Forelimb muscle (tissue), 1 donor: ENCODE results near the gene LYZL4. TPM values are rescaled to one million over a fixed set of nuclear protein-coding genes. Genes with fewer than 3 reads are reported as not detected.

Experiments used
- DNase-seq: peaks from one replicate; pipeline ENCODE4 v3.0.0-alpha.2; 2013; ENCODE audit warnings: low read depth
- polyA plus RNA-seq: library from polyadenylated mRNA; unstranded; fragments of 120-200 nt; gene quantifications from one replicate; pipeline ENCODE4 v1.2.1, GENCODE V29; 2013; ENCODE audit not compliant: insufficient read length

Gene LYZL4
- polyA plus RNA-seq, 1 donor: not detected

DNA sequence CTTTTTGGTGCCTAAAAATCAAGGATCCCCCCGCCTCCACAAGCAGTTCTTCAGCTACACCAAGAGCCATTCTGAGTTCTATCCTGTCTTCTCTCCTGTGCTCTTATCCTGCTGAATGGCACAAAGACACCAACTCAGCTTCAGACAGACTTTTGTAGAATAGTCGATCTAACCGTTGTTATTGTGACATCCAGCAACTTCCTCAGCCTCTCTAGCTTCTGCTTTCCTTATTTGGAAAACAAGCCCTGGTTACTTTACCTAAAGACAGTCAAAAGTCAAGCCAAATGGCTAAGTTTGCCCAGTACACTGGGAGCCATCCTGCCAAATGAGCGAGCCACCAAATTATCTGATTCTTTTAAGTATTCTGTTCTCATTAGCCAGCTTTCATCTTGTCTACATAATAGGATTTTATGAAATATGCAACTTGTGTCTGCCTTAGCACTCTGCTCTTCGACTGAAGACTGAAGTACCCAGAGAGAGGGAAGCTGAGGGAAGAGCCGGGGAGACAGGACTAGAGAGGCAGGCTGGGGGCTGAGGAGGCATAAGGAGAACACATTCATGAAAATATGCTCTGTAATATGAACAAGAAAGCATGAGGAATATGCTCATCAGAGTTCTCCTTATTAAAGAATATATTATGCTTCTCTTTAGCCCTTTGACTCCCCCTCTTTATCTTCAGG, 35.1 kb downstream of the LYZL4 start:
- no peak for DNase-seq

DNA sequence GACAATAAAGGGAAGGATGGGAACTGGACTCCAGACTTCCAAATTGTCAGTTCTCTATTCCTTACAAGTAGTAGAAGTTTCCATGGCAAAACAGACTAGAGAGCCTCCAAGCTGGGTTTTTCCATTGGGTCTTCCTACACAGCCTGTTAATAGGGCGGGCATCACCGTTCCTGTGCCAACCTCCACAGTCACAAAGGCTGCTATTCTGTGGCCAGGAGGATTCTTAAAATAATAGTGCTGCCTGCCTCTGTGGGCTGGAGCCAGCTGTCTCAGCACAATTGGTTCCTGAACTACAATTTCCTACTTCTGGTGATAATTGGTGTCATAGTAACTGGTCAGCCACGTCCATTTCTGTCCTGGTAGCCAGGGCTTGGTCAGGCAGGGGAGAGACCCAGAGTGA, 38.6 kb downstream of the LYZL4 start:
- no peak for DNase-seq

DNA sequence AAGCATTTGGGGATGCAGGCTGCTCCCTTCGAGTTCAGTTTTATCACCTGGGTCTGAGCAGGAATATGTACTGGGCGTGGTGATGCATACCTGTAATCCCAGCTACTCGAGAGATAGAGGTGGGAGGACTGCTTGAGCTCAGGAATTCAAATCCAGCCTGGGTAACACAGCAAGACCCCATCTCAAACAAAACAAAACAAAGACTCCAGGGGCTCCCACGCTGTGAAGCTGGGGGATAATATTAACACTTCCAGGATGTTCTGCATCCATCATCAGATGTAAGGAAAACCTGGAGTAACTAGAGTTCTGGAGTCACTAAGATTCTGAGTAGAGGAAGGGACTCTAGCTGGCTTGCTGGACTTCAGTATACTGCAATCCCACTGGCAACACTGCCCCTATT, 40.6 kb downstream of the LYZL4 start:
- DNase-seq: no peak

- peak; percentile 96 for DNase-seq
Observed at GRCh38 chr3:42369304-42369703, 41.1 kb downstream of the LYZL4 start.

DNA sequence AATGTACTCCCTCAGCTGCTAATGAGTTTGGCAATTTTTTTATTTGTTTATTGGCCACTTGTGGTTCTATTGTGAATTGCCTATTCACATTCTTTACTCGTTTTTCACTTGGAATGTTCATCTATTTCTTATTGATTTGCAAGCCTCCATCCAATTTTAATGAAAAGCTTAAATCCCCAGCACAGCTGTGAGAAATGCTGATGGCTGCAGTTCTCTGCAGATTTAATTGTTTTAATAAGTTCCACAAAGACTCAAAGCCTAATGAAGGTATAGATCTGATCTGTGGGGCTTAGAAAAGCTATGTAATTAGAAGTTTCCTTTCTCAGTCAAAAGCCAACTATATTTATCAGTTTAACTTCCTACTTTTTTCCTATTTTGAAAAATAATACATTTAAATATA, 41.5 kb downstream of the LYZL4 start:
- DNase-seq: no peak

- no peak for DNase-seq
Observed at GRCh38 chr3:42367903-42368302, 42.5 kb downstream of the LYZL4 start.

GRCh38 chr3:42366550-42366949, 43.9 kb downstream of the LYZL4 start:
- no peak for DNase-seq

- no peak for DNase-seq
Observed at GRCh38 chr3:42357335-42357734, 53.1 kb downstream of the LYZL4 start.

DNA sequence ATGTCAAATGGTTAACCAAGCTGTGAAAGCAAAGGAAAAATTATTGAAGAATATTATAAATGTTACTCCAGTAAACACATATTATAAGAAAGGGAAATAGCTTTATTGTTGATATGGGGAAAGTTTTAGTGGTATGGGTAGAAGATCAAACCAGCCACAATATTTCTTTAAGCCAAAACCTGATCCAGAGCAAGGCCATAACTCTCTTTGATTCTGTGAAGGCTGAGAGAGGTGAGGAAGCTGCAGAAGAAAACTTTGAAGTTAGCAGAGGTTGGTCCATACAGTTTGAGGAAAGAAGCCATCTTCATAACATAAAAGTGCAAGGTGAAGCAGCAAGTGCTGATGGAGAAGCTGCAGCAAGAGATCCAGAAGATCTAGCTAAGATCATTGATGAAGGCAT, 54.8 kb downstream of the LYZL4 start:
- DNase-seq: no peak

DNA sequence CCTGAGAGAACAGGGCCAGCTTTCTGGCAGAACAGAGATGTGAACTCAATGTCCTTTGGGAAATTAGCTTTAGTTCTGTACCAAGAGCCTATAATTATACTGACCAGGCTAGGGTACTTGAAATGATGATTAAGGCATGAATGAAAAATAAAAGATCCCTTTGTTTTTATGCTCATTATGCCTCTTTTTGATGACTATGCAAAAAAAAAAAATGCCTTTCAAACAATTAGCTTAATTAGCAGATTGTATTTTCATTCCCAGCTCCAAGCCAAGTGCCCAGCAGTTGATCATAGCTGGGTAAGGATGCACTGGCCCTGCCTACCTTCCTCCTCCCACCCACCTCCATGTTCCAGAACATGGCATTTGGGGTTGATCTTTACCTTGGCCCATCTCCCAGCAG, 56.8 kb downstream of the LYZL4 start:
- no peak for DNase-seq

DNA sequence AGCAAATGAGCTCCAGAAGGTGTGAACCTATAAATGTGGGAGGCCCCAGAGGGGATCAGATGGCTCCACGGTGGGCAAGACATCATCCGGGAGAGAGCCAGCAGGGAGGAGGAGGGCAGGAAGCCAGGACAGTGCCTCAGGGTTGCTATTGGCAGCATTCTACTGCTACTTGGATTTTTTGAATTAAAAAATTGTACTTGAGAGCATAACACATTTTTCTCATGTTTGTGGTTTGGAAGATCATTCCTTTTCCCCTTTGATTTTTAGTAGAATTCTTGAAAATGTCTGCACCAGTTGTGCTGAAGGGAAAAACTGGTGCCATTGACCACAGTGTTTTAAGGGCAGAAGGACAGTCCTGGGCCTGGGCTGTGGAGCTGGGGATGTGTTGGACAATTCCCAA, 59.2 kb downstream of the LYZL4 start:
- no peak for DNase-seq

GRCh38 chr3:42349765-42350594, 60.4 kb downstream of the LYZL4 start:
- no peak for DNase-seq

GRCh38 chr3:42347928-42348327, 62.5 kb downstream of the LYZL4 start:
- DNase-seq: no peak

Other genes with a start within 250 kb of the LYZL4 start
- 5.9 TPM for gene CCK, start 144.4 kb downstream of the LYZL4 start, polyA plus RNA-seq
- gene VIPR1, start 92.0 kb upstream of the LYZL4 start, polyA plus RNA-seq: 1.6 TPM
- 19.6 TPM for gene SEC22C, start 171.4 kb upstream of the LYZL4 start, polyA plus RNA-seq
- 9.6 TPM for gene SS18L2, start 180.2 kb upstream of the LYZL4 start, polyA plus RNA-seq
- gene NKTR, start 190.1 kb upstream of the LYZL4 start, polyA plus RNA-seq: 94.1 TPM
- 36.9 TPM for gene ZBTB47, start 243.1 kb upstream of the LYZL4 start, polyA plus RNA-seq